ENCODE measurements around the gene ABR.

The ABR gene

GRCh38 chr17:1179818-1180742 is at the start of gene ABR:
Gene ABR, minus strand, starts transcription at chr17:1179981. Its CDS starts 254 bp downstream, at chr17:1179727.
- no peak for DNase-seq (ENCODE audit: low read depth)

- DNase-seq (ENCODE audit: low read depth): peak; percentile 24
Observed at GRCh38 chr17:1229349-1229899, 49.6 kb upstream of the ABR start.

- DNase-seq (ENCODE audit: low read depth): no peak
Observed at GRCh38 chr17:1228781-1229348, 49.1 kb upstream of the ABR start.

GRCh38 chr17:1227917-1228780 is 48.4 kb upstream of the ABR start:
- DNase-seq (ENCODE audit: low read depth): no peak

GRCh38 chr17:1227365-1227764 is 47.6 kb upstream of the ABR start:
- no peak for DNase-seq (ENCODE audit: low read depth)

GRCh38 chr17:1226308-1226707 is 46.5 kb upstream of the ABR start:
- DNase-seq (ENCODE audit: low read depth): no peak

- no peak for DNase-seq (ENCODE audit: low read depth)
Observed at GRCh38 chr17:1224330-1224729, 44.5 kb upstream of the ABR start.

GRCh38 chr17:1223662-1224061 is 43.9 kb upstream of the ABR start:
- DNase-seq (ENCODE audit: low read depth): no peak

GRCh38 chr17:1222321-1222720 is 42.5 kb upstream of the ABR start:
- no peak for DNase-seq (ENCODE audit: low read depth)

GRCh38 chr17:1221209-1221608 is 41.4 kb upstream of the ABR start:
- no peak for DNase-seq (ENCODE audit: low read depth)

GRCh38 chr17:1220346-1220745 is 40.6 kb upstream of the ABR start:
- no peak for DNase-seq (ENCODE audit: low read depth)

GRCh38 chr17:1217089-1217385 is 37.3 kb upstream of the ABR start:
- DNase-seq (ENCODE audit: low read depth): no peak

- DNase-seq (ENCODE audit: low read depth): no peak
Observed at GRCh38 chr17:1216217-1217088, 36.7 kb upstream of the ABR start.

GRCh38 chr17:1212946-1213345 is 33.2 kb upstream of the ABR start:
- no peak for DNase-seq (ENCODE audit: low read depth)

GRCh38 chr17:1211287-1211686 is 31.5 kb upstream of the ABR start:
- no peak for DNase-seq (ENCODE audit: low read depth)

GRCh38 chr17:1208966-1209365 is 29.2 kb upstream of the ABR start:
- no peak for DNase-seq (ENCODE audit: low read depth)

- DNase-seq (ENCODE audit: low read depth): no peak
Observed at GRCh38 chr17:1206026-1206777, 26.4 kb upstream of the ABR start.

- no peak for DNase-seq (ENCODE audit: low read depth)
Observed at GRCh38 chr17:1203967-1204291, 24.1 kb upstream of the ABR start.

- peak; percentile 84 for DNase-seq (ENCODE audit: low read depth)
Observed at GRCh38 chr17:1203111-1203966, 23.6 kb upstream of the ABR start.

- no peak for DNase-seq (ENCODE audit: low read depth)
Observed at GRCh38 chr17:1202291-1202690, 22.5 kb upstream of the ABR start.

Measured in ELR (cell line).